GM23338 (cell line): Measurements from ENCODE around the gene RGP1. TPM values are rescaled to one million over a fixed set of nuclear protein-coding genes. Genes with fewer than 3 reads are reported as not detected.

Experiments
- ATAC-seq: fragments of 200-7000 bp; cut with Tn5 transposase; 3 replicates; pipeline ENCODE4 v1.9.1; 2020
- DNase-seq: peaks from one replicate; pipeline ENCODE4 v3.0.0-alpha.2; 2015; ENCODE audit warnings: low spot score
- H2AFZ ChIP-seq: fragments of 200-600 bp; sonication (generic); 2 replicates; pipeline ENCODE4 v1.8.0; 2016; ENCODE audit warnings: antibody characterized with exemption, mild to moderate bottlenecking, moderate library complexity
- H3F3A ChIP-seq: fragments of 200-600 bp; sonication (generic); replicated peaks from 2 replicates; pipeline ENCODE4 v1.8.0; 2017; ENCODE audit warnings: antibody characterized with exemption, mixed run types, low read depth
- H3K27ac ChIP-seq: fragments of 200-600 bp; sonication (generic); 2 replicates; pipeline ENCODE4 v1.6.1; 2016; ENCODE audit warnings: low read depth
- H3K27me3 ChIP-seq: fragments of 200-600 bp; sonication (generic); 2 replicates; pipeline ENCODE4 v1.8.0; 2016; ENCODE audit warnings: mild to moderate bottlenecking, mixed run types, moderate library complexity; ENCODE audit not compliant: insufficient read depth
- H3K36me3 ChIP-seq: fragments of 200-600 bp; sonication (generic); 2 replicates; pipeline ENCODE4 v1.8.0; 2016; ENCODE audit warnings: mild to moderate bottlenecking; ENCODE audit not compliant: insufficient read depth
- H3K4me1 ChIP-seq: fragments of 200-600 bp; sonication (generic); 2 replicates; pipeline ENCODE4 v1.8.0; 2016; ENCODE audit warnings: mild to moderate bottlenecking, moderate library complexity; ENCODE audit not compliant: insufficient read depth
- H3K4me2 ChIP-seq: fragments of 200-600 bp; sonication (generic); 2 replicates; pipeline ENCODE4 v1.7.1; 2017; ENCODE audit warnings: mixed run types
- H3K4me3 ChIP-seq: fragments of 200-600 bp; sonication (generic); 2 replicates; pipeline ENCODE4 v1.6.1; 2016; ENCODE audit warnings: mixed run types
- H3K79me2 ChIP-seq: fragments of 200-600 bp; sonication (generic); replicated peaks from 2 replicates; pipeline ENCODE4 v1.8.0; 2017; ENCODE audit warnings: mild to moderate bottlenecking; ENCODE audit not compliant: insufficient read depth
- H3K9me2 ChIP-seq: fragments of 200-600 bp; sonication (generic); 2 replicates; pipeline ENCODE4 v1.8.0; 2017; ENCODE audit not compliant: insufficient read depth
- H4K20me1 ChIP-seq: fragments of 200-600 bp; sonication (generic); replicated peaks from 2 replicates; pipeline ENCODE4 v1.8.0; 2017; ENCODE audit warnings: mild to moderate bottlenecking; ENCODE audit not compliant: insufficient read depth
- H3K27ac Mint-ChIP-seq: 2 replicates; pipeline ENCODE4 v1.8.0; 2020; ENCODE audit warnings: inconsistent platforms, mild to moderate bottlenecking, moderate library complexity, mixed read lengths
- H3K27me3 Mint-ChIP-seq: 3 replicates; pipeline ENCODE4 v1.8.0; 2022; ENCODE audit warnings: low read depth, mild to moderate bottlenecking, moderate library complexity, mixed read lengths, inconsistent platforms; ENCODE audit not compliant: insufficient read depth, poor library complexity
- H3K36me3 Mint-ChIP-seq: 3 replicates; pipeline ENCODE4 v1.8.0; 2021; ENCODE audit warnings: low read depth, mild to moderate bottlenecking, inconsistent platforms, moderate library complexity, mixed read lengths
- H3K4me1 Mint-ChIP-seq: 3 replicates; pipeline ENCODE4 v1.8.0; 2020; ENCODE audit warnings: mild to moderate bottlenecking, inconsistent platforms, mixed read lengths
- H3K4me3 Mint-ChIP-seq: 3 replicates; pipeline ENCODE4 v1.8.0; 2021; ENCODE audit warnings: moderate library complexity, mild to moderate bottlenecking, inconsistent platforms, mixed read lengths
- H3K9me3 Mint-ChIP-seq: 3 replicates; pipeline ENCODE4 v1.8.0; 2020; ENCODE audit warnings: moderate library complexity, mild to moderate bottlenecking, inconsistent platforms, mixed read lengths
- JUNB ChIP-seq: IDR thresholded peaks from one replicate; pipeline ENCODE4 v1.6.1; 2016; ENCODE audit warnings: antibody characterized with exemption; ENCODE audit not compliant: unreplicated experiment
- NANOG ChIP-seq: IDR thresholded peaks from 2 replicates; pipeline ENCODE4 v1.6.1; 2016; ENCODE audit warnings: antibody characterized with exemption, borderline replicate concordance
- POLR2AphosphoS5 ChIP-seq: IDR thresholded peaks from 2 replicates; pipeline ENCODE4 v1.6.1; 2016; ENCODE audit warnings: antibody characterized with exemption, low read depth
- ZNF114 ChIP-seq: fragments of 250-450 bp; sonication (Bioruptor Pico); IDR thresholded peaks from 2 replicates; pipeline ENCODE4 v1.5.0; 2020; ENCODE audit warnings: mild to moderate bottlenecking, moderate library complexity
- ZNF331 ChIP-seq: fragments of 250-450 bp; sonication (Bioruptor Pico); IDR thresholded peaks from 2 replicates; pipeline ENCODE4 v1.5.0; 2020; ENCODE audit warnings: low read depth, mild to moderate bottlenecking, moderate library complexity
- ZNF462 ChIP-seq: fragments of 250-450 bp; sonication (Bioruptor Pico); IDR thresholded peaks from 2 replicates; pipeline ENCODE4 v1.5.0; 2020; ENCODE audit warnings: mild to moderate bottlenecking, moderate library complexity
- polyA plus RNA-seq: library from polyadenylated mRNA; unstranded; fragments of >200 nt; fragmentation: Nextera tagmentation; extraction: Ambion mirVana; gene quantifications from 2 replicates; pipeline ENCODE4 v1.2.1, GENCODE V29; 2016
- total RNA-seq: library from RNA; depleted of rRNA; stranded (reverse); fragments of >200 nt; shearing (Covaris generic); gene quantifications from 2 replicates; pipeline ENCODE4 v1.2.3, GENCODE V29; 2014

The RGP1 gene
- total and polyA plus RNA-seq, 2 experiments from 2014 or later = 2.8 to 16.0 TPM

- TF ChIP-seq ZNF462 (CRISPR knock-in tag) = no peak
- no peak for TF ChIP-seq ZNF331 (CRISPR knock-in tag)
- peak; percentile 47 for TF ChIP-seq POLR2AphosphoS5
- TF ChIP-seq JUNB = no peak
- no peak for TF ChIP-seq ZNF114 (CRISPR knock-in tag)
Observed at GRCh38 chr9:35736201-35736633, 12.9 kb upstream of the RGP1 start (continued).

GRCh38 chr9:35737143-35737542 is 11.9 kb upstream of the RGP1 start:
- H3F3A ChIP-seq = peaks cover 14% of the 10 kb centered on the region
- no peaks in the 10 kb centered on the region for H3K9me2 ChIP-seq
- H3K4me1 Mint-ChIP-seq = peaks cover 6% of the 10 kb centered on the region
- peaks cover 10% of the 10 kb centered on the region; the same call in 1 of the 2 replicates for H3K79me2 ChIP-seq
- H3K9me3 Mint-ChIP-seq = no peaks in the 10 kb centered on the region; the same call in 2 of the 3 replicates
- no peak overlapping the region for H2AFZ ChIP-seq
- H3K27me3 ChIP-seq = no peaks in the 10 kb centered on the region
- peaks cover 6% of the 10 kb centered on the region for H3K27me3 Mint-ChIP-seq
- H3K36me3 ChIP-seq = peaks cover 35% of the 10 kb centered on the region
- no peak for ATAC-seq
- no peak for DNase-seq
- peaks cover 75% of the 10 kb centered on the region for H3K36me3 Mint-ChIP-seq
- peaks cover 18% of the 10 kb centered on the region for H4K20me1 ChIP-seq
- H3K4me3 Mint-ChIP-seq = no peak overlapping the region
- no peaks in the 10 kb centered on the region for H3K4me1 ChIP-seq
- H3K4me3 ChIP-seq = no peak overlapping the region
- H3K27ac Mint-ChIP-seq = no peak overlapping the region
- no peak overlapping the region for H3K27ac ChIP-seq
- H3K4me2 ChIP-seq = no peak overlapping the region
- TF ChIP-seq ZNF462 (CRISPR knock-in tag) (no peak), NANOG (no peak)
